GM19324 (cell line): ENCODE measurements around the gene NUBPL.
"Not testable (repeated sequence)": the region's sequence is repeated elsewhere in the genome, so short reads cannot be mapped to it uniquely, and the experiment has no call there.

Source experiments
- ATAC-seq: cut with Tn5 transposase; IDR thresholded peaks from one replicate; pipeline ENCODE4 v1.9.1; 2021; ENCODE audit warnings: mild to moderate bottlenecking, moderate library complexity; ENCODE audit not compliant: unreplicated experiment, low FRiP score

NUBPL gene

DNA sequence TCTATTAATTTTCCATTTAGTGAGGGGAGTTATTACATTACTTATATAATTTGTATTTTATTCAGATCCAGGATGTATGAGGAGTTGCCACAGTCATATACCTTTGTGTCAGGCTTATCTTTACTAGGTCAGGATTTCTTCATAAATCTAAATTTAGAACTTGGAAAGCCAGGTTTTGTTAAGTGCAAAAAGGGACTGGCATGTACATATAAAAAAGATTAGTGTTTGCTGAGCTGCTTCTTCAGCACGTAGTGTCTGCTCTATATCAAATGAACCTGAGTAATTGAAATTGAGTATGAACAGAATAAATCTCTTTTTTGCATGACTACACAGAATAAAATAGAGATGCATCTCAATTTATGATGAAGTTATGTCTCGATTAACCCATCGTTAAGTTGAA, 157.4 kb downstream of the NUBPL start:
- no peak for ATAC-seq

DNA sequence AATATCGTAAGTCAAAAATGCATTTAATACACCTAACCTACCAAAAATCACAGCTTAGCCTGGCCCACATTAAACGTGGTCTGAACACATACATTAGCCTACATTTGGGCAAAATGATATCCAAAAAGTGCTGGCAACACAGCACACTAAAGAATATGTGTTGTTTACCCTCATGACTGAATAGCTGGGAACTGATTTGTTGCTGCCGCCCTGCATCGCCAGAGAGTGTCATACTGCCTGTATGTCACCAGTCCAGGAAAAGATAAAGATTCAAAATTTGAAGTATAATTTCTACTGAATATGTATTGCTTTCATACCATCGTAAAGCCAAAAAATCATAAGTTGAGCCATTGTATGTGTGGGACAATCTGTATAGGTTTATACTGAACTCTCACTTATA, 157.8 kb downstream of the NUBPL start:
- no peak for ATAC-seq

DNA sequence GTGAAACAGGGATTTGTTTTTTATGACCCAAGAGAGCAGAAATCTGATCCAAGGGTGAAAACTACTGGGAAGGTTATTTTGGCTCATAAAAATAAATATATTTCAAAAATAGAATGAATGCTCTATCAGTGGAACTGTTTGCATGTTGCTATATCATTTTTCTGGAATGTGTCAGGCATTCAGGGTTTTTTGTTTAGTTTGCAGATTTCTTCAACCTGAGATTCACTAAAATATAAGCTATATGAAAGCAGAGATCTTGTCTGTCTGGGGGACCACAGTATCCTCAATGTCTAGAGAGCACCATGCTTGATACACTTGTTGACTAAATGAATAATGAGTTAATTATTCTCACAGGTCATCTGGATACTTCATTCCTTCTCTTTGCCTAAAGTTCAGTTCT, 165.1 kb downstream of the NUBPL start:
- no peak for ATAC-seq

DNA sequence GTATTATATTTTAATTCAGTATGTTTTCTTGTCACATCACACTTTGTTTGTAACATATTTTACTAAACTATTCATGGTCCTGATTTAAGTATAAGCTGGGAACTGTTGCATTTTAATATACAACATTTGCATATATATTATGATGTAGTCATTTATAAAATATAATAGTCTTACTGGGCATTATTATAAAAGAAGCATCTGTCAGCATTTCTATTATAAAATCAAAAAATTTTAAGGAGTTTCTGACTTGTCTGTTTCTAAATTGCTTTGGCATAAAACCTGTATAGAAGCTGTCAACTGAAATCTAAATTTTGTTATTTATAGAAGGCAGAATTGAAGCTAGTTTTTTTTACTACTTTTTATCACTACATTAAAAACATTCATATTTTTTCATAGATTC, 166.6 kb downstream of the NUBPL start:
- no peak for ATAC-seq

DNA sequence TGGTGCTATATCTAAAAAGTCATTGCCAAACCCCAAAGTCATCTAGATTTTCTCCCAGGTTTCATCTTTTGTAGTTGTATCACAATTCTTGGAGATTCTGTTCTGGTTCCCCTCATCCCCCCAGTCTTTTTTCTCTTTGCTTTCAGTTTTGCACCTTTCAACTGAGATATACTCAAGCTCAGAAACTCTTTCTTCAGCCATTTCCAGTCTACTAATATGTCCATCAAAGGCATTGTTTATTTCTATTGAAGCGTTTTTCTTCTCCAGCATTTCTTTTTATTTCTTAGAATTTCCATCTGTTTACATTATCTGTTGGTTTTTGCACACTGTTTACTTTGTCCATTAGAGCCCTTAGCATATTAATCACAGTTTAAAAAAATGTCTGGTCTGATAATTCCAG, 179.5 kb downstream of the NUBPL start:
- ATAC-seq: no peak

DNA sequence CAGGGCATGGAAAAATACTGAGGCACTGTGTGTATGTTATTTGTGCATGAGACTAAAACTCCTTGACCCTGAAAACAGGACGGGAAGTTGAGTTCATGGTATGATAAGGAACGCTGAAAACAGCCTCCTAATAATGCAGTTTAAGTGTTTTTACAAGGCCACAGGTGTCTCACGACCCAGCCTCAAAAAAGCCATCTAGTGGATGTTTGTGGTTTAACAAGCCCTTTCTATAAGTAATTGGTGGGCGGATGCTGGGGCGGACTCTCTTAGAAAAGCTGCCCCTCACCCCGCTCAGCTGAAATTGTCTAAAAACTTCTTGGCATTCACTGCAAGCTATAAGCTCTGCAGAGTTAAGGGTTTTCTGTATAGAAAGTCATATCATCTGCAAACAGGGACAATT, 184.5 kb downstream of the NUBPL start:
- no peak for ATAC-seq

DNA sequence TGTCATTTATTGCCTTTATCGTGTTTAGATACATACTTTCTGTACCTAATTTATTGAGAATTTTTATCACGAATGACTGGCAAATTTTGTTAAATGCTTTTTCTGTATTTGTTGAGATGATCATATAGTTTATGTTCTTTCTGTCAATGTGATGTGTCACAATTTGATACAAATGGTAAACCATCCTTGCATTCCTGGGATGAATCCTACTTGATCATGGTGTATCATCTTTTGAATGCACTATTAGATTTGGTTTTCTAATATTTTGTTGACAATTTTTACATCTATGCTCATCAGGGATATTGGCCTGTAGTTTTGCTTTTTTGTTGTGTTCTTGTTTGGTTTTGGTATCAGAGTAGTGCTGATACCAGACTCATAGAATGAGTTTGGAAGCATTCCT, 185.1 kb downstream of the NUBPL start:
- ATAC-seq: no peak

DNA sequence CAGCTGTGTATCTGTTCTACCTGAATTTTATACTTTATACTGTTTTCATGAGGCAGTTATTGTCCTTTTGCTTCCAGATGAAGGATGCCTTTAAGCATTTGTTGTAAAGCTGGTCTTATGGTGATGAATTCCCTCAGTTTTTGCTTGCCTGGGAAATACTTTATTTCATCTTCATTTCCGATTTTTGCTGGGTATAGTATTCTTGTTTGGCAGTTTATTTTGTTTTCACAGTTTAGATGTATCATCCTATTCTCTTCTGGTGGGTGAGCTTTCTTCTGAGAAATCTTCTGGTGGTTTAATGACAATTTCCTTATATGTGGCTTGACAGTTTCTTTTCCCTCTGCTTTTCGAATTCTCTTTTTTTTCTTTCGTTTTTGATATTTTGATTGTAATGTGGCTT, 188.1 kb downstream of the NUBPL start:
- ATAC-seq: no peak

DNA sequence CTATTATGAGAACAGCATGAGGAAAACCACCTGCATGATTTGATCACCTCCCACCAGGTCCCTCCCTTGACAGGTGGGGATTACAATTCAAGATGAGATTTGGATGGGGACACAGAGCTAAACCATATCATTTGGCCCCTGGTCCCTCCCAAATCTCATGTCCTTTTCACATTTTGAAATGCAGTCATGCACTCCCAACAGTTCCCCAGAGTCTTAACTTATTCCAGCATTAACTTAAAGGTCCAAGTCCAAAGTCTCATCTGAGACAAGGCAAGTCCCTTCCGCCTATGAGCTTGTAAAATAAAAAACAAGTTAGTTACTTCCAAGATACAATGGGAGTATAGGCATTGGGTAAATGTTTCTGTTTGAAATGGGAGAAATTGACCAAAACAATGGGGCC, 189.8 kb downstream of the NUBPL start:
- ATAC-seq: not testable (repeated sequence)

DNA sequence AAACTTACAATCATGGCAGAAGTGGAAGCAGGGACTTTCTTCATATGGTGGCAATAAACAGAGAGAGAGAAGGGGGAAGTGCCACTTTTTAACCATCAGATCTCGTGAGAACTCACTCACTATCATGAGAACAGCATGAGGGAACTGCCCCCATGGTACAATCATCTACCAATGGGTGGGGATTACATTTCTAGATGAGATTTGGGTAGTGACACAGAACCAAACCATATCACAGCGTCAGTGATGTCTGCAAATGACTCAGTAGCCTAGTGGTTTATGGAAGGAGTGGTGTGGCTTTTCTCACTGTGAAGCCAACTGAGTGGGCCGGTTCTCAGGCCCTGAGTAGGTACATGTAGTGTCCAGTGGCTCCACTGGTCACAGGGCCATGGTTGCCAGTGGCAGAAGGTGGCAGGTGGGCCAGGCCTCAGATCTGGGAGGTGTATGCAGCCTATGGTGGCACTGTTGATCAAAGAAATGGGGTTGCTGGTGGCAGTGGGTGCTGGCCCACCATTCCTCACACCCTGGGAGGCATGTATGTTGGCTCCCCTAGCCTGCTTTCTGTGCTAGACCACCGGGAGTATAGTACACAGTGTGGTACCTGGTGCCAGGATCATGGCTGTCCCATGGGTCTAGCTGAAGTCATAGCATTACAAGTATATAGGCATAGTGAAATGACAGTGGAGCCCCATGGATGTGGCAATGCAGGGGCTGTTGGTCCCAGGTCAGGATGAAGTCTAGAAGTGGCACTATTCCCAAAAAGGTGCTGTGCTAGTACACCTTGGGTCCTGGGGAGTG, 191.9 kb downstream of the NUBPL start:
- ATAC-seq: no peak

DNA sequence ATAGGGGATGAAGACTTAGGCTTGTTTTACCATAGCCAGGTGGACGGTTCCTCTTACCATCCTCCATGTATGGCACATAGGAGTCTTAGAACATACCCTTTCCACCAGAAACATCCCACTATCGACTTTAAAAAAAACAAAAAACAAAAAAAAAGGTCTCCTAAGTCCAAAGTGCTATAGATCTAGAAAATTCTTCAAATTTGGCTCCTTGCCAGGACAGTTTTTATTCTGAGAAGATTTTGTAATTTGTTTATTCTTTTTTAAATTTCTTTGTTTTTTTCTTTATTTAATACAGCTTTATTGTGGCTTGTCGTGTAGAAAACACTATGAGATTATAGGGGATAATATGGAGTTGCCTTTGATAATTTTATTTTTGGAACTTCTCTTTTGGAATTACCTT, 197.7 kb downstream of the NUBPL start:
- ATAC-seq: no peak

DNA sequence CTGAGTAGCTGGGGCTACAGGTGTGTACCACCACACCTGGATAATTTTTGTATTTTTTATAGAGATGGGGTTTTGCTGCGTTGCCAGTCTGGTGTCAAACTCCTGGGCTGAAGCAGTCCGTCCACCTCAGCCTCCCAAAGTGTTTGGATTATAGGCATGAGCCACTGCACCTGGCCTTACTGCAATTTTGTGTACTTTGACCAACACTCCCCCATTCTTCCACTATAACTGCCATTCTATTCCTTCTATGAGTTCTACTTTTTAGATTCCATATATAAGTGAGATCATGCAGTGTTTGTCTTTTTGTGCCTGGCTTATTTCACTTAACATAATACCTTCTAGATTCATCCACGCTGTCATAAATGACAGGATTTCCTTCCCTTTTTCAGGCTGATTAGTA, 199.1 kb downstream of the NUBPL start:
- ATAC-seq: no peak

DNA sequence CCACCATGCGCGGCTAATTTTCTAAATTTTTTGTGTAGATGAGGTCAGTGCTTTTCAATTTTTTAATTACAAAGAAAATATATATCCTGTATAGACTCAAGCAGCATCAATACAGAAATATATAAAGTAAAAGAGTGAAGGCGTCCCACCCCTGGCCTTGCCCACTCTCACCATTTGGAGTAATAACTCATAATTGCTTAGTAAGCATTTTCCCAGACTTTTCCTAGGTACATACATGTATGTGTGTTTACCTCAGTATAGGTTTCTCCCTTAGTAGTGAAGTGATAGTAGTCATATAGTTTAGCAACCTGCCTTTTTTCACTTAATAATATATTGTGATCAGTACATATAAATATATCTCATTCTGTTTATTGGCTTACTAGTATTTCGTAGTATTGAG, 200.1 kb downstream of the NUBPL start:
- ATAC-seq: no peak

DNA sequence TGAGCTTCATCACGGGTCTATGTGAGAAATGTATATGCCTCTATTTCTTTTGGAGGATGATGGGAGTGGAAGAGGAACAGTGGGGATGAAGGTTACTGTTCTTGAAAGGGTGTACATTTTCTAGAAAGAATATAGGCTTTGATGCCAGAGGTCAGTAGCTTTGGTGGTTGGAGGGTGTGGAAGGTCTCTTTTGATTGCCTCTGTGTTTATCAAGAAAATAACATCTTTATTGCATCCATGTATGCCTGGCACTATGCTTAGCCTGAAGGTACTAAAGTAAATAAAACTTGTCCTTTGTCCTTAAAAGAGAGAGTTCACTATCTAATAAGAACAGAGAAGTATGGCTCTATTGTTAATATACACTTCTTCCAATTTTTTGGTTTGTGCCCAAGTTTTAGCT, 201.8 kb downstream of the NUBPL start:
- ATAC-seq: no peak

DNA sequence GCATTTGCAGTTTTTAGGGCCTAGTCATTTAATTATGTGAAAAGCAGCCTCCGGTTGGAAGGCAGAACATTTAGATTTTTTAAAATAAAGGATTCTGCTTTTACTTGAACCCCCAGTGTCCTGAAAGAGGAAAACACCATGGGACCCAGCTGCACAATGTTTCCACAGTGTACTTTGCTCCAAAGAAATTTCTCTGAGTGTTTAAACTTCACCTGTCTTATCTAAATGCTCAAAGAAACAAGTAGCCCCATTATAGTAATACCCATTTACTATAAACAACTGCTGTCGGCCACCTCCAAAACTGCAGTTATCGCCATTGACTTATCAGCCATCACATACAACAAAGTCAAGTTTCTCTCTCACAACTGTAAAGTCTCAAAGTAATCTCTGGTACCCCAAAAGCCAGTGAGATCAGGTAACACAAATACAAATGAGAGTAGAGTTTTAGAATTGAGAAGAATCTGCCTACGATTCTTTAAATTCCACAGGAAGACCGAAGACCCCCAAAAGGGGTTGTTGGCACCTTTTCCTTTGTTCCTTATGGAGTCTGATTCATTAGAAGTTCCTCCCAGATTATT, 205.2 kb downstream of the NUBPL start:
- ATAC-seq: no peak

DNA sequence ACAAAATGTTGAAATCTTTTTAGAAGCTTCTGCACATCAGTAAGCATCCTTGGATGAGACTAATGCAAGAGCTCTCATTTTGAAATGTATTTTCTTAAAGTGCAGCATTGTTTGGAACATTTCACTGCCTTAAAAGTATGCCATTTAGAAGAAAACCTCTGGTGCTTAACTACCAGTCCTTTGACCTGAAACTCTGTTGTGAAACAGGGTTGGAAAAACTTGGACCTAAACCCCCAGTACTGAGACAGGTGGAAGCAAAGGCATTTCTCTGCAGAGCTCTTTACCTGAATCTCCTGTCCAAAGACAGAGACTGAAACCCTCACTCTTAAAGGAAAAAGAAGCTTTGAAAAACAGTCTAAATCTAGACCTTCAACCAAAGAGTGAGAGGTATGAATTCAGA, 207.2 kb downstream of the NUBPL start:
- ATAC-seq: no peak

DNA sequence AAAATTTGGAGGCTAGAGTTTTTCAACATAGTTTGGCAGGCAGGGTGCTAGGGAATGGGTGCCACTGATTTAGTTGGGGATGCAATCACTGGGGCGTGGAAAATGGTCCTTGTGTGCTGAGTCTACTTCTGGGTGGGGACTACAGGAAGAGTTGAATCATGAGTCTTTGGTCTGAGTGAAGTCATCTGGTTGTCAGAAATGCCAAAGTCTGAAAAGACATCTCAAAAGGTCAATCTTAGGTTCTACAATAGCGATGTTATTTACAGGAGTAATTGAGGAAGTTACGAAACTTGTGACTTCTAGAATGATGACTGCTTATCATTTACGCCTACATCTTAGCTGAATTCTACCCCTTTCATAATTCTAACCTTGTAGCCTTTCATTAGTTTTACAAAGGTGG, 209.1 kb downstream of the NUBPL start:
- no peak for ATAC-seq

DNA sequence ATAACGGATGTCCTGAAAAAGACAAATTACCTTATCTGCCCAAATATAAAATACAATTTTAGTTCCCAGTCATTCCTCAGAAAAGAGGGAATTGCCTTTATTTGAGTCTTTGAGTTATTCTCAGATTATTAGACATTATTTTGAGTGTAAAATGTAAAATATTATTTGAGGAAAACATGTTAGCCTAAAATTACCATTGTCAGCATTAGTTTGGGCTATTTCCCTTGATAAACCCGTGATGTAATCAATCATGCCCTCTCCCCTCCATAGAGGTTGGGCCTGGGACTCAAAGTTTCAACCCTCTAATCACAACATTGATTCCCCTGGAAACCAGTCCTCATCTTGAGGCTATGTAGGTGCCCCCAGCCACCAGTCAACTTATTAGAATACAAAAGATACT, 213.4 kb downstream of the NUBPL start:
- ATAC-seq: no peak

DNA sequence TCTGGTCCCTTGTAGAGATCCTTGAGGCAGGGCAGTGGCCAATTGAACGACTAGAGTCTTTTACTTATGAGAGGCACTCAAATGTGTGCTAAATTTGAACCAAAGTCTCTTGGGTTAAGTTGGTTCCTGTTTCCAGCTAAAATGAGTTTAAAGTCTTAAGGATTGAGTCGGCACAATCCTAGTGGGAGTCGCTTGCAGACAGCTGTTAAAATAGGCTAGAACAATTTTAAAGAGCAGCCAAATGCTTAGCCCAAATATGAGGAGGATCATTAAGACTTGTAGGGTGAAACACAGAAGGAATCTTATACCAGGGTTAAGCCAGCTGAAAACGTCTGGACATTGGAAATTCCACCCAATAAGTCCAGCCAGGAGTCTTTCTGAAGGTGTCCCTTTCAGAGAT, 216.1 kb downstream of the NUBPL start:
- ATAC-seq: no peak

DNA sequence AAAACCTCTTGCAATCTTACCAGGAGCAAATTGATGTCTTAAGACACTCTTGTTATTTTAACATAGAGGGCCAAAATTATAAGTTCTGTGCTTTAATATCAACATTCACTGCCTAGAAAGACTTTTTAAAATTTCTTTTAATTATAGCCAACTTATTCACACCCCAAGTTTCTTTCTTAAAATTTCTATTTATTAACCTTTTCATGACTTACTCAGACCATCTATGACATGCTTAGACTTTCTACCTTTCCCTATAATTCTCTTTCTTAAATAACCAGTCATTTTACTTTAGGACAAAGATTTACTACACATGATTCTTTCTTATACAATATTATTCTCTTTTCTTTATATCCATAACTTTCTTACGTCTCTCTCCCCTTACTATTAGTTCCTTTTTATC, 220.4 kb downstream of the NUBPL start:
- no peak for ATAC-seq

DNA sequence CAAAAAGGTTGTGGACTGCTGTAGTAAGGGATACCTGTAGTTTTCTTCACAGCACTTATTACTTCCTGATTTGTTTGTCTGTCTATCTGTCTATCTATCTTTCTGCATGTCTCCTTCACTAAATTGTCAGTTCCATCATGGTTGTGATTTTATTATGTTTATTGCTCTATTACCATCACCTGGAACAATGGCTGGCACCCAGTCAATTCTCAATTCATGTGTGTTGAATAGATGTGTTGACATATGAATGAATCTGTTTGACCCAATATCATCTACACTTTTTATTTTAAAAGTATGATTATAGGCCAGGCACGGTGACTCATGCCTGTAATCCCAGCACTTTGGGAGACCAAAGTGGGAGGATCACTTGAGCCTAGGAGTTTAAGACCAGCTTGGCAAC, 224.4 kb downstream of the NUBPL start:
- ATAC-seq: no peak

DNA sequence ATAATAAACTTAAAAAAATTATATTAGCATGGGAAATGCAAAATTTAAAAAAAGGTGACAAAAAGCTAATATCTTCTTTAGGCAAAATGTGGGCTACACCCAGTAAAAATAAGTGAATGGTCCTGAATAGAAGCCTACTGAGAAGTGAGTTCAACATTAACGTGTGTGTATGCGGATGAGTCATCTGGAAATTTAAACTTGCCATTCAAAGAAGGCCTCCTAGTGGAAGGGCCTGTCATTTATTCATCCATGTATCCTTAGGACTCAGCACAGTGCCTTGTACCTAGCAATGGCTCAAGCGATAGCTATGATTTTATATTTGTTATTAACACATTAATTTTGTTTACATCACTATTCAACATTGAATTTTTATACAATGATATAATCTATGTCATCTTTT, 226.2 kb downstream of the NUBPL start:
- ATAC-seq: no peak

DNA sequence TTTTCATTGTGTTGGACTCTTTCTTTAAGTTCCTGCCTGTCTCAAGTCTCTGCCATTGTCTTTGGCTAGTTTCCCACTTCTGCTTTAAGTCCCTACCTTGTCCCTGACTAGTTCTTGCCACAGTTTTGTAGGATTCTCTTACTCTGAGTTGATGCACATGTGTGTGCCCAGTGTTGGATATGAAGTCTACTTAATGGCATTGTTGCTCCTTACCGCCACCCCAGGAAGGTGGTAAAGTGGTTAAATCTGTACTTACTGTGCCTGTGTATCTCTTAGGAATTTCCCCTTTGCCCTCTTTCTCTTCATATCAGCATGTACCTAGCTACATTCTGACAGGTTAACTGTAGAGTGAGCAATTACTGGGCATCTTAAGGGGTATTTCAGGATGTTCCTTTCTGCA, 227.1 kb downstream of the NUBPL start:
- ATAC-seq: no peak
